ENCODE measurements around the gene ACCSL. TPM values are rescaled to one million over a fixed set of nuclear protein-coding genes. Genes with fewer than 3 reads are reported as not detected.
A peak's percentile ranks its signal among the peaks of the same experiment; 100 is the strongest.

The ACCSL gene
- polyA plus RNA-seq, 2 donors: not detected

GRCh38 chr11:44017443-44018126 lies 30.2 kb upstream of the ACCSL start:
- peak overlapping the region in 1 of 2 donors; percentile 10 for H3K27ac ChIP-seq (ENCODE audit: low read depth in 2 of 2, low read length in 1 of 2)
- WGBS, 2 donors: 33 to 43% methylated on average over 3 of the region's 3 CpGs

GRCh38 chr11:44018127-44018521 lies 29.7 kb upstream of the ACCSL start:
- peak overlapping the region in 1 of 2 donors; percentile 47 for H3K27ac ChIP-seq (ENCODE audit: low read depth in 2 of 2, low read length in 1 of 2)
- H3K27me3 ChIP-seq (ENCODE audit: control insufficient read depth in 1 of 2, insufficient read depth in 2 of 2, low read length in 2 of 2): no peaks in the 10 kb centered on the region
- no peaks in the 10 kb centered on the region for H3K9me3 ChIP-seq (ENCODE audit: control insufficient read depth in 2 of 2, insufficient read depth in 1 of 2, low read depth in 1 of 2, low read length in 1 of 2)
- H3K4me3 ChIP-seq (ENCODE audit: low read depth in 1 of 2, low read length in 2 of 2): no peak overlapping the region
- H3K4me1 ChIP-seq (ENCODE audit: control insufficient read depth in 2 of 2, insufficient read depth in 2 of 2, low read length in 1 of 2): peaks cover 3 to 5% of the 10 kb centered on the region in 2 donors
- 10 to 15% methylated on average over 4 of the region's 4 CpGs for WGBS, 2 donors
- no peaks in the 10 kb centered on the region for H3K36me3 ChIP-seq (ENCODE audit: control insufficient read depth in 2 of 2, insufficient read depth in 2 of 2, low read length in 1 of 2)

More at GRCh38 chr11:44017443-44018126, 30.2 kb upstream of the ACCSL start:
- no peaks in the 10 kb centered on the region for H3K27me3 ChIP-seq (ENCODE audit: control insufficient read depth in 1 of 2, insufficient read depth in 2 of 2, low read length in 2 of 2)
- no peak overlapping the region for H3K4me3 ChIP-seq (ENCODE audit: low read depth in 1 of 2, low read length in 2 of 2)
- no peaks in the 10 kb centered on the region for H3K36me3 ChIP-seq (ENCODE audit: control insufficient read depth in 2 of 2, insufficient read depth in 2 of 2, low read length in 1 of 2)
- H3K9me3 ChIP-seq (ENCODE audit: control insufficient read depth in 2 of 2, insufficient read depth in 1 of 2, low read depth in 1 of 2, low read length in 1 of 2): no peaks in the 10 kb centered on the region
- peaks cover 3 to 5% of the 10 kb centered on the region in 2 donors for H3K4me1 ChIP-seq (ENCODE audit: control insufficient read depth in 2 of 2, insufficient read depth in 2 of 2, low read length in 1 of 2)

GRCh38 chr11:44018829-44019228 lies 29.0 kb upstream of the ACCSL start:
- H3K36me3 ChIP-seq (ENCODE audit: control insufficient read depth in 2 of 2, insufficient read depth in 2 of 2, low read length in 1 of 2): no peaks in the 10 kb centered on the region
- H3K27ac ChIP-seq (ENCODE audit: low read depth in 2 of 2, low read length in 1 of 2): no peak overlapping the region
- no peak overlapping the region for H3K4me3 ChIP-seq (ENCODE audit: low read depth in 1 of 2, low read length in 2 of 2)
- H3K27me3 ChIP-seq (ENCODE audit: control insufficient read depth in 1 of 2, insufficient read depth in 2 of 2, low read length in 2 of 2): no peaks in the 10 kb centered on the region
- no peaks in the 10 kb centered on the region for H3K9me3 ChIP-seq (ENCODE audit: control insufficient read depth in 2 of 2, insufficient read depth in 1 of 2, low read depth in 1 of 2, low read length in 1 of 2)
- H3K4me1 ChIP-seq (ENCODE audit: control insufficient read depth in 2 of 2, insufficient read depth in 2 of 2, low read length in 1 of 2): peaks cover 3 to 5% of the 10 kb centered on the region in 2 donors
- 54 to 71% methylated on average over 2 of the region's 2 CpGs for WGBS, 2 donors

- Histone ChIP-seq H3K4me1 (ENCODE audit: control insufficient read depth in 2 of 2, insufficient read depth in 2 of 2, low read length in 1 of 2) (no peaks in the 10 kb centered on the region), H3K36me3 (ENCODE audit: control insufficient read depth in 2 of 2, insufficient read depth in 2 of 2, low read length in 1 of 2) (no peaks in the 10 kb centered on the region), H3K4me3 (ENCODE audit: low read depth in 1 of 2, low read length in 2 of 2) (no peak overlapping the region), H3K27ac (ENCODE audit: low read depth in 2 of 2, low read length in 1 of 2) (no peak overlapping the region), H3K27me3 (ENCODE audit: control insufficient read depth in 1 of 2, insufficient read depth in 2 of 2, low read length in 2 of 2) (no peaks in the 10 kb centered on the region), H3K9me3 (ENCODE audit: control insufficient read depth in 2 of 2, insufficient read depth in 1 of 2, low read depth in 1 of 2, low read length in 1 of 2) (no peaks in the 10 kb centered on the region)
- WGBS, 2 donors: 92 to 96% methylated on average over 1 of the region's 1 CpG
These were observed 22.8 kb upstream of the ACCSL start for GRCh38 chr11:44024977-44025376.

GRCh38 chr11:44025727-44026126 lies 22.1 kb upstream of the ACCSL start:
- Histone ChIP-seq H3K9me3 (ENCODE audit: control insufficient read depth in 2 of 2, insufficient read depth in 1 of 2, low read depth in 1 of 2, low read length in 1 of 2) (no peaks in the 10 kb centered on the region), H3K36me3 (ENCODE audit: control insufficient read depth in 2 of 2, insufficient read depth in 2 of 2, low read length in 1 of 2) (no peaks in the 10 kb centered on the region), H3K27ac (ENCODE audit: low read depth in 2 of 2, low read length in 1 of 2) (no peak overlapping the region), H3K4me3 (ENCODE audit: low read depth in 1 of 2, low read length in 2 of 2) (no peak overlapping the region), H3K4me1 (ENCODE audit: control insufficient read depth in 2 of 2, insufficient read depth in 2 of 2, low read length in 1 of 2) (no peaks in the 10 kb centered on the region), H3K27me3 (ENCODE audit: control insufficient read depth in 1 of 2, insufficient read depth in 2 of 2, low read length in 2 of 2) (no peaks in the 10 kb centered on the region)

GRCh38 chr11:44028401-44028800 lies 19.4 kb upstream of the ACCSL start:
- Histone ChIP-seq H3K4me3 (ENCODE audit: low read depth in 1 of 2, low read length in 2 of 2) (no peak overlapping the region), H3K4me1 (ENCODE audit: control insufficient read depth in 2 of 2, insufficient read depth in 2 of 2, low read length in 1 of 2) (no peaks in the 10 kb centered on the region), H3K36me3 (ENCODE audit: control insufficient read depth in 2 of 2, insufficient read depth in 2 of 2, low read length in 1 of 2) (no peaks in the 10 kb centered on the region), H3K27me3 (ENCODE audit: control insufficient read depth in 1 of 2, insufficient read depth in 2 of 2, low read length in 2 of 2) (no peaks in the 10 kb centered on the region), H3K9me3 (ENCODE audit: control insufficient read depth in 2 of 2, insufficient read depth in 1 of 2, low read depth in 1 of 2, low read length in 1 of 2) (no peaks in the 10 kb centered on the region), H3K27ac (ENCODE audit: low read depth in 2 of 2, low read length in 1 of 2) (no peak overlapping the region)
- 93 to 96% methylated on average over 1 of the region's 1 CpG for WGBS, 2 donors

DNA sequence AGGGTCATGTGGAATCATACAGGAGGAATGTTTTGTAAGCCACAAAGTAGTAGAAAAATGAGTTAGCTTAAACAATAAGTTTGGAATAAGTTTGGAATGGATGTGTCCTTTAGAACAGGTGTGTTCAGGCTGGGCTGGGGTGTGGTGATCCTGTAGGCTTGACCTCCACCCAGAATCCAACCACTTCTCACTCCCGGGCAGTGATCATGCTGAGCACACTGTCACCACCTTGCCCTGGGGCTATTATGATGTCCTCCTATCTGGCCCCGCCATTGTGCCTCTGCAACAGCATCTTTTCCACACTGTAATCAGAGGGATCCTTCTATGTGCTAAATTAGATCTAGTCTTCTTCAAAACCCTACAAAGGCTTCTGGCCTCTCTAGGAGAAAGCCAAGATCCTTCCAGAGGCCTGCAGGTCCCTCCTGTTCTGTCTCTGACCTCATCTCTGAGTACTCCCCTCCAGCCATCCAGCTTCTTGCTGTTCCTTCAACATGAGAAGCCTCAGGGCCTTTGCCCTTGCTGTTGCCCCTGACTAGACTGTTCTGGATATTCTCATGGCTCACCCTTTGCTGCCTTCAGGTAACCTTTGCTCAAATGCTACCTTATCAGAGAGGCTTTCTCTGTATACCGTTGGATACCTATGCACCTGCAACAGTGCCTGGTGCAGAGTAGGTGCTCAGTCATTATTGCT lies 18.8 kb upstream of the ACCSL start:
- H3K27ac ChIP-seq (ENCODE audit: low read depth in 2 of 2, low read length in 1 of 2): no peak overlapping the region
- no peaks in the 10 kb centered on the region for H3K9me3 ChIP-seq (ENCODE audit: control insufficient read depth in 2 of 2, insufficient read depth in 1 of 2, low read depth in 1 of 2, low read length in 1 of 2)
- H3K4me1 ChIP-seq (ENCODE audit: control insufficient read depth in 2 of 2, insufficient read depth in 2 of 2, low read length in 1 of 2): no peaks in the 10 kb centered on the region
- H3K4me3 ChIP-seq (ENCODE audit: low read depth in 1 of 2, low read length in 2 of 2): no peak overlapping the region
- no peaks in the 10 kb centered on the region for H3K27me3 ChIP-seq (ENCODE audit: control insufficient read depth in 1 of 2, insufficient read depth in 2 of 2, low read length in 2 of 2)
- no peaks in the 10 kb centered on the region for H3K36me3 ChIP-seq (ENCODE audit: control insufficient read depth in 2 of 2, insufficient read depth in 2 of 2, low read length in 1 of 2)
- 74 to 82% methylated on average over 3 of the region's 3 CpGs for WGBS, 2 donors

DNA sequence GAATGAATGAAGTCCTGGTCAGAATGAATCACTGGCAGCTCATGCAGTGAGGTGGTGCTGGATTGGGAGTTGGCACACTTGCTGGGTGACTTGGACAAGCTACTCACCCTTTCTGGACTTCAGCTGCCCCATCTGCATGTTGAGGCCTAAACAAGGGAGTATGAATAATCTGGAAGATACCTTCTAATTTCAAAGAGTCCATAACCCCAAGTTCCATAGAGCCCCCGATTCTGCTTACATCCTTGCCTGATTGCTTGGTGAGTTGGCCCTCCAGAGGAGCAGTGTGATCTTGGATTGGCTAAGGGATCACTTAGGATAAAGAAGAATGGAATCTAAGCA lies 18.3 kb upstream of the ACCSL start:
- Histone ChIP-seq H3K4me3 (ENCODE audit: low read depth in 1 of 2, low read length in 2 of 2) (no peak overlapping the region), H3K36me3 (ENCODE audit: control insufficient read depth in 2 of 2, insufficient read depth in 2 of 2, low read length in 1 of 2) (no peaks in the 10 kb centered on the region), H3K27me3 (ENCODE audit: control insufficient read depth in 1 of 2, insufficient read depth in 2 of 2, low read length in 2 of 2) (no peaks in the 10 kb centered on the region), H3K4me1 (ENCODE audit: control insufficient read depth in 2 of 2, insufficient read depth in 2 of 2, low read length in 1 of 2) (no peaks in the 10 kb centered on the region), H3K9me3 (ENCODE audit: control insufficient read depth in 2 of 2, insufficient read depth in 1 of 2, low read depth in 1 of 2, low read length in 1 of 2) (no peaks in the 10 kb centered on the region), H3K27ac (ENCODE audit: low read depth in 2 of 2, low read length in 1 of 2) (no peak overlapping the region)
- 72 to 88% methylated on average over 1 of the region's 1 CpG for WGBS, 2 donors

GRCh38 chr11:44029977-44030911 lies 17.5 kb upstream of the ACCSL start:
- WGBS, 2 donors: 28 to 39% methylated on average over 5 of the region's 5 CpGs
- no peaks in the 10 kb centered on the region for H3K4me1 ChIP-seq (ENCODE audit: control insufficient read depth in 2 of 2, insufficient read depth in 2 of 2, low read length in 1 of 2)
- H3K9me3 ChIP-seq (ENCODE audit: control insufficient read depth in 2 of 2, insufficient read depth in 1 of 2, low read depth in 1 of 2, low read length in 1 of 2): no peaks in the 10 kb centered on the region
- peak overlapping the region; percentile 23 to 29 for H3K27ac ChIP-seq (ENCODE audit: low read depth in 2 of 2, low read length in 1 of 2)
- no peaks in the 10 kb centered on the region for H3K27me3 ChIP-seq (ENCODE audit: control insufficient read depth in 1 of 2, insufficient read depth in 2 of 2, low read length in 2 of 2)
- H3K4me3 ChIP-seq (ENCODE audit: low read depth in 1 of 2, low read length in 2 of 2): no peak overlapping the region
- no peaks in the 10 kb centered on the region for H3K36me3 ChIP-seq (ENCODE audit: control insufficient read depth in 2 of 2, insufficient read depth in 2 of 2, low read length in 1 of 2)
